GM19438 (cell line): ENCODE data around the gene MYH10.

Experiments
- ATAC-seq: cut with Tn5 transposase; IDR thresholded peaks from one replicate; pipeline ENCODE4 v1.9.1; 2021; ENCODE audit warnings: low read depth; ENCODE audit not compliant: unreplicated experiment

The MYH10 gene

DNA sequence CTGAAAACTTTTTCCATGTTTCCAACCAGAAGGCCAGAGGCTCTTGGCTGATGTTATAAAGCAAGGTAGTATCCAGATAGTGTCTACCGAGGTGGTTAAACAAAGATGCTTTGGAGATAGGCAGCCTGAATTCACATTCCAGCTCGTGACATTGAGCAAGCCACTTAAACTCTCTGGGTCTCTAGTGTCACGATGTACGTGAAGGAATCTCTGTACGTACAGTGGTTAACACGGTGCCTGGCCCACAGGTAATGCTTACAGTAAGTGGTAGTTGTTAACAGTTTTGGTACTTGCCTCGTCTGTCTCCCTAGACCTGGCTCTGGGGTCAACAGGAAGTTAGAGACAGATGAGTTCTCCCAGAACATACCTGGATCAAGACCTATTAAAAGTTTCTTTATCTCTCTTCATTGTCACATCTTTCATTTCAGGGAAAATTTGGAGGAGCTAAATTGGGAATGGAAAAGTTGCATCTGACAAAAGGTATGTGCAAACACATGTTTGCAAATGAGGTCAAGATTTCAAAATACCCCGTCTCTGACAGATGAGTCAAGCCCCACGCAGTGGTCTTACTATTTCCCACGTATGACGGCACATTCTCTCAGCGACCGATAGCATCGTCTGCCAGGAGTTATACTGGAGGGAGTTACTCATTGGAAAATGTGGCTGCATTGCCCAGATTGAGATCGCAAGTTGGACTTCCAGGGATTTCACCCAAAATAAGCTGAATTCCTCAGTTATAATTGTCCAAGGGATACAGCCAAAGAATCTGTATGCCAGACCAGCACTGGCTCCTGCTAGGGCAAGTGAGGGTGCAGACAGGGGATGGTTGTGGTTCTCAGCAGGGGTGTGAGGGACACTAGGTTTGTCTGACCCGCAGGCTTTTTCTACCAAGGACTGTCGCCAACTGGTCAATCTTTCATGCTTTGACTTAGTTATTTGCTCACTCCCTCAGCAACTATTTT is 18.9 kb upstream of the MYH10 start:
- ATAC-seq: no peak

GRCh38 chr17:8647956-8648355 is 17.4 kb upstream of the MYH10 start:
- no peak for ATAC-seq

GRCh38 chr17:8647202-8647601 is 16.7 kb upstream of the MYH10 start:
- no peak for ATAC-seq

- no peak for ATAC-seq
Observed at GRCh38 chr17:8644507-8644902, 14.0 kb upstream of the MYH10 start.

GRCh38 chr17:8643855-8644506 is 13.5 kb upstream of the MYH10 start:
- ATAC-seq: no peak

DNA sequence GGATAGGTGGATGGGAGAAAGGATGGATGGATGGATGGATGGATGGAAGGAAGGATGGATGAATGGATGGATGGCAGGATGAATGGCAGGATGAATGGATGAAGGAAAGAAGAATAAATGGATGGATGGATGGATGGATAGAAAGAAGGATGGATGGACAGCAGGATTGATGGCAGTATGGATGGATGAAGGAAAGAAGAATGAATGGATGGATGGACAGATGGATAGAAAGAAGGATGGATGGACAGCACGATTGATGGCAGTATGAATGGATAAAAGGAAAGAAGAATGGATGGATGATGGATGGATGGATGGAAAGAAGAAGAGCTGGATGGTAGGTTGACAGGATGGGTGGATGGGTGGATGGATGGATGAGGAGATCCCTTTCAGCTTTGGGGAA is 9.2 kb upstream of the MYH10 start:
- ATAC-seq: no peak

DNA sequence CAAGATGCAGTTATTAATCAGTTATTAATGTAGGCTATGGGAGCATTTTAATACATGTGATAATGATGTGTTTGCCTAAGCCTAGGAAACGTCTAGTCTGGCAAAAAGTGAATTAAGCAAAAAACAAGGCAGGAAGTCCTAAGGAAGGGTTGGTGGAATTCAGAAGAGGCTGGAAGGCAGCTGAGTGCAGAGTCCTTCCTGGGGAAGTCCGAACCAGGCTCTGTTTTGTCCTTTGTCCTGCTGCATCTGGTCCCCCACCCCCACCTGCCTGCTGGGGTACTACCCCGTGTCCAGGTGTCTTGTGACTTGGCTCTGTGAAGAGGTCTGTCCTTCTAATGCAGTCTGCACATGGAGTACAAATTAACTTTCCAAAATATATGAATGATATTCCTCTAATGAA is 1.5 kb upstream of the MYH10 start:
- no peak for ATAC-seq

- no peak for ATAC-seq
Observed at GRCh38 chr17:8631554-8631877, 991 bp upstream of the MYH10 start.

DNA sequence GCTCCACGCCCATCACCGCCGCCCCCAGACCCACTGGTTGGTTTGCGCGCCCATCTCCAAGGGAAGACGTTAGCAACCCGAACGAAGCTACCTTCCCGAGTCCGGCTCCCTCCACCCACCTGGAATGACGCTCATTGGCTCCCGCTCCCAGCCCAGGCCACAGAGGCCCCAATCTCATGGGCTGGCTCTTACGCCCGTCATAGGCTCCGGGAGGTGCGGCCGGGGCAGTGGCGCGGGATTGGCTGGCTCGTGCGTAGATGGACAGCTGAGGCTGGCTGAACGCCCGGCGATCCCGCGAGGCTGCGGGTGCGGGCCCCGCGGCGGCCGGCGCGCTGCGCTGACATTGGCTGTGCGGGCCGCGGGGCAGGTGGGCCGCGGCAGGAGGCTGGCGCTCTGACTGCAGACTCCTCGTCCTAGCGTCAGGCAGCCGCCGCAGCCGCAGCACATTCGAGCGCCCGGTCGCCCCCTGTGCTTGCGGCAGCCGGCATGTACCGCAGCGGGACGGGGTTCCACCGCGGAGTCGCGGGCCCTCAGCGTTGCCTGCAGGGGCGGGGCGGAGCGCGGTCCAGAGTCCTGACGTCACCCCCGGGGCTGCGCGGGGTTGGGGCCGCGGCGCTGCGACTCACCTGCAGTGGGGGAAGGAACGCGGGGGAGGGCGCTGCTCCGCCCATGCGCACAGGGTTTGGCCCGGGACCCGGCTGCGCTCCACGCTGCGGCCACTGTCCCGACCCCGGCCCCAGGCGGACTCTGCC is 453 bp upstream of the MYH10 start:
- ATAC-seq: peak; percentile 98

GRCh38 chr17:8629371-8630226 is 926 bp downstream of the MYH10 start:
- ATAC-seq: no peak

DNA sequence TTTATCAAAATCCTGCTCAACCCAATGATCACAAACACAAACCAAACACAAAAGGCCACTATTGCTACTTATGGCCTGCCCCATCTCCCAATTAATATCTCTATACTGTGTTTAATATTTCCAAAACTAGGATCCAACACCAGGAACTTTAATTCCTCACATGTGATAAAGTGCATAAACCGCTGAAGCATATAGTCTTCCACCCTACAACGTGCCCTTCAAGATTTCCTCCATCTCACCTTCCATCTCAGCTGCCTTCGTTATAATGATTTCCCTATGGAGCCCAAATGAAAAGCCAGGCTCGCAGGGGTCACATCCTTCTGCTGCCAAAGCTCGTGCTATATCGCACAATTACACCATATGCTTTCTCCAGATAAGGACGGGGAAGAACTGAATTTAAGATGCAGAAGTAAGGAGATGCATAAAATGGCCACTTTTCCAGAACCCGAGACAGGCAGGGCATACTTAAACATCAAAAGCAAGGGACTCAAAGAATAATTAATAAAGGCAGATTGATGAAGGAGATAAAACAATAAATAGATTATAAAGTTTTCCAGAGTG is 1.8 kb downstream of the MYH10 start:
- no peak for ATAC-seq

DNA sequence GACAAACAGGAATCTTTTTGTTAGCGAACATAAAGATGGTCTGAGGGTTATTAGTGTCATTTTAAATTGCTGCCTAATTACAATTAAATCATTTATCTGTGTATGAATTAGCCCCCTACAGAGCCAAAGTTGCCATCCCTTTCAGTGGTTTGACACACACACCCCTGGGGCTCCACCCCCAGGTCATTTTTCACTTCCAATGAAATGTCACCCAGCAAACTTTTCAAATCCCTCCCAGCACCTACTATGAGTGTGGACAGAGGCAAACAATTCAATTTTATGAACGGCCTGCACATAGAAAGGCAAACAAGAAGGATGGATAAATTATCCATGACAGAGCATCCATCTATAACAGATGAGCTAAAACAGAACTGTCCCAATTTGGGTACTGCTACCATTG is 2.4 kb downstream of the MYH10 start:
- ATAC-seq: no peak

DNA sequence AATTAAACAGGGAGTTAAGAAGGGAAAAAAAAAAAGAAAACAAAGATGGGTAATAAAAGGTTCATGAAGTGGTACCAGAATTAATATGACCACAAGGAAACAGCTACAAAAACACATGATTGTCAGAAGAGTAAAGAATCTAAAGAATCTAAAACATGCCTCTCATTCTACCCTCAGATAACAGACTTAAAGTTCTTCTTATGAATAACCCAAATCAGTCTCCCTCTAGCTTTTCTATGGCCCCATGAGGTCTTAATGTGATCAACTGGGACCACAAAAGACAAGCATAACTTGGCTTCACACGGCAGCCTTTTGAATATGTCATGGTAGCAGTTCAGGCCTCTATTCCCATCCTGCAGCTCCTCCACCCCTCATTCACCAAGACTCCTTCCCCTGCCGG is 6.9 kb downstream of the MYH10 start:
- ATAC-seq: no peak

GRCh38 chr17:8622191-8622590 is 8.3 kb downstream of the MYH10 start:
- no peak for ATAC-seq

DNA sequence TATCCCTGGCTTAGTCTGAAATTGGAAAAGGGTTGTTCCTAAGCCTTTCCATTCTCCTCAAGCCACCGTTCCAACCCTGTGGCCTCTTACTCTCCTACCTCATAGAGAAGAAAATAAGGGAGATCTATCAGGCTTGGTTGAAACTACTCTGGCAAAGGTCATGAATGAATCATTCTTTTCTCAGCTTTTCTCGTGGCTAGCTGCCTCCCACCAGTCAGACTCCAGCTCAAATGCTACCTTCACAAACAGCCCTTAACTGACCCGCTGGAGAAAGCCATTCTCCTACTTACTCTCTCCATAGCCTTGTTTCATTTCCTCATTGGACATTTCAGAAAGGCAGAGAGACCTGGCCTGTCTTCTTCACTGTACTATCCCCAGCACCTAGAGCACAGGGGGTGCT is 8.9 kb downstream of the MYH10 start:
- no peak for ATAC-seq

GRCh38 chr17:8619294-8619693 is 11.2 kb downstream of the MYH10 start:
- ATAC-seq: no peak

DNA sequence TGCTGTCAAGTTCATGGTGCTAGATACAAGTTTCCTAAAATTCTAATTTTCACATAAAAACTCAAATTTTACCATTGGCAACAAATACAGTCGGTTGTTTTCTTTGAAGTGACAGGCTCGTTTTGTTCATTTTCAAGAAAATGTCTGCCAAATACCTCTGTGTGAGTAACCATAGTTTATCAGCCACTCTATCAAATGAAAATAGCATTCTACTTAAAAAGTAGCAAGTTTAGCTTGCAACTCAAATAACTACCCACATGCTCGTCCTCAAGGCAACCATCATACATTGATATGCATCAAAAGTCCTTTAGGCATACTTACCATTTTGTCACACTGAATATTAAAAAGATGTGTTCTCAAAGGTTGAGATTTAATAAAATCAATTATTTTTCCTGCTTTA is 11.7 kb downstream of the MYH10 start:
- no peak for ATAC-seq

DNA sequence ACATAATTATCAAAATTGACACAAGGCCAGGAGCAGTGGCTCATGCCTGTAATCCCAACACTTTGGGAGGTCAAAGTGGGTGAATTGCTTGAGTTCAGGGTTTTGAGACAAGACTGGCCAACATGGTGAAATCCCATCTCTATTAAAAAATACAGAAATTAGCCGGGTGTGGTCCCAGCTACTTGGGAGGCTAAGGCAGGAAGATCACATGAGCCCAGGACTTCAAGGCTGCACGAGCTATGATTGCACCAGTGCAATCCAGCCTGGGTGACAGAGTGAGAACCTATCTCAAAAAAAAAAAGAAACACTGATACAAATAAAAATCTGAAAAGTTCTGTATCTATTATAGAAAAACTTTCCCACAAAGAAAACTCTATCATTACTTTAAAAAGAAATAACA is 15.5 kb downstream of the MYH10 start:
- ATAC-seq: no peak

DNA sequence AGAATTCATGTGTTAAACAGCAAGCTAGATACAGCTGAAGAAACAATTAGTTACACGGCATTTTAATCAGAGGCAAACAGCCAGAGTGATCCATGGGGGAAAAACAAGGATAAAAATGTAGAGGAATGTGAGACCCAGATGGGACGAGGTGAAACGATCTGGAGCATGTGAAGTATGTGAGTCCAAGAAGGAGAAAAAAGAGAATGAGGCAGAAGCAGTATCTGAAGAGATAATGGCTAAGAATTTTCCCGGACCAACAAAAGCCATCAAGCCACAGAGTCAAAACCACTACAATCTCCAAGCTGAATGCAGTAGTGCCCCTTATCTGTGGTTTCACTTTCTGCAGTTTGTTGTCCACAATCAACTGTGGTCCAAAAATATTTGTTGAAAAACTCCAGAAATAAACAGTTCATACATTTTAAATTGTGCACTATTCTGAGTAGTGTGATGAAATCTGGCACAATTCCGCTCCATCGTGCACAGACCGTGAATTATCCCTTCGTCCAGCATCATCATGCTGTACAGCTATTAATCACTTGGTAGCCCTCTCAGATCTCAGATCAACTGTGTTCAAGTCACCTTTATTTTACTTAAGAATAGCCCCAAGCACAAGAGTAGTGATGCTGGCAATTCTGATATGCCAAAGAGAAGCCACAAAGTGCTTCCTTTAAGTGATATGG is 18.8 kb downstream of the MYH10 start:
- ATAC-seq: no peak

GRCh38 chr17:8611137-8611536 is 19.4 kb downstream of the MYH10 start:
- no peak for ATAC-seq
